C4-2B (cell line): ENCODE measurements around the gene SLC35A1.
"Not testable (repeated sequence)": the region's sequence is repeated elsewhere in the genome, so short reads cannot be mapped to it uniquely, and the experiment has no call there.

Experiments
- H3K27ac ChIP-seq: fragments of 450-650 bp; 2 replicates; pipeline ENCODE4 v1.5.1; 2017
- CTCF ChIP-seq: fragments of 450-650 bp; conservative IDR thresholded peaks from 2 replicates; pipeline ENCODE4 v1.5.1; 2017; ENCODE audit warnings: mild to moderate bottlenecking
- ZFX ChIP-seq: fragments of 450-650 bp; IDR thresholded peaks from 2 replicates; pipeline ENCODE4 v1.6.1; 2017

SLC35A1 gene

DNA sequence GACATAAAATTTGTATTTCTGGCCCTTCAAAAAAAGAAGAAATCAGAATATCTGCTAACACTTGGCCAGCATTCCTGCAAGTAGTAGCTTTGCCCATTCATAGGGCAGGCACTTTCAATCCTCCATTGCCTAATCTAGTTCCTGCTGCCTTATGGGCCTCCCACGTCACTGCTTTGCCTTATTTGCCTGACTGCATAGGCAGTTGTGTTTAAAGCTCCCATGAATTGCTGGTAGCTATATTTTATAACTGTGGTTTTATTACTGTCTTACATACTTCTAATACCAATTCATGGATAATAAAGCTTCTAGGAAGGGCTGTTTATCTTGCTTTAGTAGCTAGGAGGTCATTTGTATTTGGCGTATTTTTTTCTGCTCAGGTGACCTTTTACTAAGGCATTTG lies 7.7 kb upstream of the SLC35A1 start:
- no peak overlapping the region for H3K27ac ChIP-seq
- TF ChIP-seq ZFX = no peak
- TF ChIP-seq CTCF = no peak

GRCh38 chr6:87473419-87473903 lies 687 bp downstream of the SLC35A1 start:
- peak overlapping the region; percentile 78 for H3K27ac ChIP-seq
- TF ChIP-seq ZFX (no peak), CTCF (no peak)

GRCh38 chr6:87481931-87482330 lies 9.2 kb downstream of the SLC35A1 start:
- H3K27ac ChIP-seq = no peak overlapping the region
- TF ChIP-seq CTCF (no peak), ZFX (no peak)

- no peak overlapping the region for H3K27ac ChIP-seq
- TF ChIP-seq CTCF = no peak
Observed at GRCh38 chr6:87482366-87482765, 9.6 kb downstream of the SLC35A1 start.

- H3K27ac ChIP-seq = no peak overlapping the region
Observed at GRCh38 chr6:87483929-87484328, 11.2 kb downstream of the SLC35A1 start.

DNA sequence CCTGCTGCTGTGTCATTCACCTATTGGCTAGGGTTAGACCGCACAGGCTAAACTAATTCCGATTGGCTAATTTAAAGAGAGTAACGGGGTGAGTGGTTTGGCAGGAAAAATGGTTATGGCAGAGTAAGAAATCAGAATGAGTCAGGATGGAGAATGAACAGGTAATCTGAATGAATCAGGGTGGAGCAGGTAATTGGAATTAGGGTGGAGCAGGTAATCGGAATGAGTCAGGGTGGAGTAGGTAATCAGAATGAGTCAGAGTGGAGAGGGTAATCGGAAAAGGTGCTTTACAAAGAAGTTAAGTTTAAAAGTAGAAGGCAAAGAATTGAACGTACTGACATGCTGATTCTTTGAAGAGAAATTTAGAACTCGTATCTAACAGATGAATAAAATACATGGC lies 11.7 kb downstream of the SLC35A1 start:
- no peak for TF ChIP-seq ZFX
- no peak for TF ChIP-seq CTCF

More at GRCh38 chr6:87483929-87484328, 11.2 kb downstream of the SLC35A1 start:
- TF ChIP-seq CTCF = no peak; the same call in 1 of the 2 replicates
- no peak for TF ChIP-seq ZFX

DNA sequence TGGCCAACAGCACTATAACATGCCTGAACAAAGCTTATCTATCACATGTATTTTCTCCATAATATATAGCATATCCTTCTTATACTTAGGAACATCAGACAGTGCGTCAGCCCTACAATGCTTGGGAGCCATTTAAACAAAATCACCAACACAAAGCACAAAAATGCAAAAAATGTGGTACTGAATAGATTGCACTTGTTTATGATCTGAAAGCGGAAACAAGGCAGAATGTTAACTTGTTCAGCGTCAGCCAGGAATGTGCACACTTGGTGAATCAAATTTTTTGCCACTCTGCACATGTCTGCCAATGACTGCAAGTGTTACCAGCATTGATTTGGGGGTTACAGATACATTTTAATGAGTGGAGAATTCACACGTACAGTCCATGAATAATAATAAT lies 14.8 kb downstream of the SLC35A1 start:
- H3K27ac ChIP-seq = no peak overlapping the region
- TF ChIP-seq CTCF (no peak), ZFX (no peak)

More for the DNA sequence above, 11.7 kb downstream of the SLC35A1 start:
- no peak overlapping the region for H3K27ac ChIP-seq

- H3K27ac ChIP-seq = not testable (repeated sequence)
Observed at GRCh38 chr6:87489326-87489725, 16.6 kb downstream of the SLC35A1 start.
